RWPE2 (cell line): ENCODE data around the gene LBHD1.

Experiments used
- ATAC-seq: fragments of 200-7000 bp; cut with Tn5 transposase; 3 replicates; pipeline ENCODE4 v1.9.1; 2021; ENCODE audit warnings: low read depth
- DNase-seq: peaks from one replicate; pipeline ENCODE4 v3.0.0-alpha.2; 2020; ENCODE audit warnings: low spot score
- H3K27ac ChIP-seq: fragments of 450-650 bp; 2 replicates; pipeline ENCODE4 v1.5.1; 2017; ENCODE audit warnings: mild to moderate bottlenecking; ENCODE audit not compliant: poor library complexity, severe bottlenecking
- H3K27me3 ChIP-seq: fragments of 250-450 bp; sonication (Bioruptor Pico); 2 replicates; pipeline ENCODE4 v1.5.1; 2021; ENCODE audit warnings: mild to moderate bottlenecking, moderate library complexity; ENCODE audit not compliant: insufficient read depth, poor library complexity, severe bottlenecking
- H3K36me3 ChIP-seq: fragments of 250-450 bp; sonication (Bioruptor Pico); 2 replicates; pipeline ENCODE4 v1.5.1; 2020; ENCODE audit warnings: low read depth, mild to moderate bottlenecking, moderate library complexity
- H3K4me1 ChIP-seq: fragments of 250-450 bp; sonication (Bioruptor Pico); 2 replicates; pipeline ENCODE4 v1.5.1; 2021; ENCODE audit warnings: mild to moderate bottlenecking, moderate library complexity; ENCODE audit not compliant: insufficient read depth, poor library complexity, severe bottlenecking
- H3K4me3 ChIP-seq: fragments of 250-450 bp; sonication (Bioruptor Pico); 2 replicates; pipeline ENCODE4 v1.5.1; 2021; ENCODE audit warnings: mild to moderate bottlenecking, moderate library complexity; ENCODE audit not compliant: severe bottlenecking
- H3K9me3 ChIP-seq: fragments of 250-450 bp; sonication (Bioruptor Pico); 2 replicates; pipeline ENCODE4 v1.5.1; 2021; ENCODE audit warnings: mild to moderate bottlenecking, moderate library complexity; ENCODE audit not compliant: severe bottlenecking
- TF ChIP-seq, protein P1 (sequence below): fragments of 450-650 bp; IDR thresholded peaks from one replicate; pipeline ENCODE4 v1.5.1; 2017; ENCODE audit warnings: mild to moderate bottlenecking, moderate library complexity; ENCODE audit not compliant: poor library complexity, severe bottlenecking

LBHD1 gene

DNA sequence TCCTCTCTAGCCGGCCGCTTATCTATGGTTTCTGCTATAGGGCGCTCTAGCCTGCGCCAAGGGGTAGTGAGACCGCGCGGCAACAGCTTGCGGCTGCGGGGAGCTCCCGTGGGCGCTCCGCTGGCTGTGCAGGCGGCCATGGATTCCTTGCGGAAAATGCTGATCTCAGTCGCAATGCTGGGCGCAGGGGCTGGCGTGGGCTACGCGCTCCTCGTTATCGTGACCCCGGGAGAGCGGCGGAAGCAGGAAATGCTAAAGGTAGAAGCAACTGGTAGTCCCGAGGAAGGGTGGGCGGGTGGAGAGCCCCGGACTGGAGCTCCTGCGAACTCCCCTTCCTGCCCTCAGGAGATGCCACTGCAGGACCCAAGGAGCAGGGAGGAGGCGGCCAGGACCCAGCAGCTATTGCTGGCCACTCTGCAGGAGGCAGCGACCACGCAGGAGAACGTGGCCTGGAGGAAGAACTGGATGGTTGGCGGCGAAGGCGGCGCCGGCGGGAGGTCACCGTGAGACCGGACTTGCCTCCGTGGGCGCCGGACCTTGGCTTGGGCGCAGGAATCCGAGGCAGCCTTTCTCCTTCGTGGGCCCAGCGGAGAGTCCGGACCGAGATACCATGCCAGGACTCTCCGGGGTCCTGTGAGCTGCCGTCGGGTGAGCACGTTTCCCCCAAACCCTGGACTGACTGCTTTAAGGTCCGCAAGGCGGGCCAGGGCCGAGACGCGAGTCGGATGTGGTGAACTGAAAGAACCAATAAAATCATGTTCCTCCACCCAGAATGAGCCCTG, at the start of gene LBHD1, which contains the start of gene UQCC3:
LBHD1 (minus strand) TSS at position 660 of the 782 bp plus-strand sequence. CDS start 2,236 bp downstream, outside the sequence.
UQCC3 (plus strand) TSS at position 66 of the 782 bp plus-strand sequence; CDS start at position 139, 73 bp downstream.
- peak; percentile 78 for DNase-seq
- Histone ChIP-seq H3K9me3 (no peaks in the 10 kb centered on the region), H3K36me3 (peaks cover 46% of the 10 kb centered on the region), H3K4me1 (peaks cover 9% of the 10 kb centered on the region), H3K27ac (peak within 1 kb of the TSS; percentile 86), H3K27me3 (no peaks in the 10 kb centered on the region), H3K4me3 (peak within 1 kb of the TSS; percentile 71)
- peak; percentile 81 for ATAC-seq
- TF ChIP-seq, protein P1, sequence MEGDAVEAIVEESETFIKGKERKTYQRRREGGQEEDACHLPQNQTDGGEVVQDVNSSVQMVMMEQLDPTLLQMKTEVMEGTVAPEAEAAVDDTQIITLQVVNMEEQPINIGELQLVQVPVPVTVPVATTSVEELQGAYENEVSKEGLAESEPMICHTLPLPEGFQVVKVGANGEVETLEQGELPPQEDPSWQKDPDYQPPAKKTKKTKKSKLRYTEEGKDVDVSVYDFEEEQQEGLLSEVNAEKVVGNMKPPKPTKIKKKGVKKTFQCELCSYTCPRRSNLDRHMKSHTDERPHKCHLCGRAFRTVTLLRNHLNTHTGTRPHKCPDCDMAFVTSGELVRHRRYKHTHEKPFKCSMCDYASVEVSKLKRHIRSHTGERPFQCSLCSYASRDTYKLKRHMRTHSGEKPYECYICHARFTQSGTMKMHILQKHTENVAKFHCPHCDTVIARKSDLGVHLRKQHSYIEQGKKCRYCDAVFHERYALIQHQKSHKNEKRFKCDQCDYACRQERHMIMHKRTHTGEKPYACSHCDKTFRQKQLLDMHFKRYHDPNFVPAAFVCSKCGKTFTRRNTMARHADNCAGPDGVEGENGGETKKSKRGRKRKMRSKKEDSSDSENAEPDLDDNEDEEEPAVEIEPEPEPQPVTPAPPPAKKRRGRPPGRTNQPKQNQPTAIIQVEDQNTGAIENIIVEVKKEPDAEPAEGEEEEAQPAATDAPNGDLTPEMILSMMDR: no peak

DNA sequence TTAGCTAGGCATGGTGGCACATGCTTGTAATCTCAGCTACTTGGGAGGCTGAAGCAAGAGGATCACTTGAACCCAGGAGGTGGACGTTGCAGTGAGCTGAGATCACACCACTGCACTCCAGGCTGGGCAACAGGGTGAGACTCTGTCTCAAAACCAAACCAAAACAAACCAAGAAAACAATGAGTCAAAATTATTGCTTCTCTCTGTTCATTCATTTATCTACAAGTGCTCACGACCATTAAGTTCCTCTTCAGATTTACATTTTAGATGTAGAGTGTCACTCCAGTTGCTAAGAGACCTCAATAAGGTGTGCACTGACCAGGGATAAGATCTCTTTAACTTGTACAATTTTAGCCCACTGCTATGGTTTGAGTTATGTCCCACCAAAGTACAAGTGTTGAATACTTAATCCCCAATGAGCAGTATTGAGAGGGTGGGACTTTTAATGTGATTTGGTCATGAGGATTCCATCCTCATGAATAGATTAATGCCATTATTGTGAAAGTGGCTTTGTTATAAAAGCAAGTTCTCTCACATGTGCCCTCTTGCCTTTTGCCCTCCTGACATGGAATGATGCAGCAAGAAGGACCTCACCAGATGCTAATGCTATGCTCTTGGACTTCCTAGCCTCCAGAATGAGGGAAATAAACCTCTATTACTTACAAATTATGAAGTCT, 47.4 kb upstream of the LBHD1 start:
- H3K4me3 ChIP-seq: no peak overlapping the region
- no peaks in the 10 kb centered on the region for H3K27me3 ChIP-seq
- ATAC-seq (no peak), DNase-seq (no peak)
- TF ChIP-seq, protein P1: no peak
- peaks cover 2% of the 10 kb centered on the region for H3K4me1 ChIP-seq
- peaks cover 97% of the 10 kb centered on the region for H3K36me3 ChIP-seq
- no peaks in the 10 kb centered on the region for H3K9me3 ChIP-seq
- H3K27ac ChIP-seq: no peak overlapping the region

DNA sequence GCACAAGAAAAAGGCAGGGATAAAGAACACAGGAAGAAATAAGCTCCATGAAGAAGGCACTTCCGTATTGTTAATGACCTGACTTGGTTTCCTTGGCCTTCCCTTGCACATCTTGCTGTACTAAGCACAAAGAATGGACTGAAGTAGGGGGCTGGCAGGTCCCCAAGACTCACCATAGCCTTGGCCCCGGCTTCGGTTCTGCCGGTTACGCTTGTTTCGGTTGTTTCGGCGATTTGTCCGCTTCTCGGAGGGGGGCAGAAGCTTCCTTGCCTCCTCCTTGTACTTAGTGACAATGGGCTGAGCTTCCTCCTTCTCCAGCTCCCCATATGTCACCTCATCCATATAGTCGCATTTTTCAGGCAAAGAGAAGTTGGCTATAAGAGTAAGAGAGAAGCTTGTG, 44.7 kb upstream of the LBHD1 start:
- Histone ChIP-seq H3K4me1 (no peaks in the 10 kb centered on the region), H3K27ac (no peak overlapping the region)
- ATAC-seq: no peak

DNA sequence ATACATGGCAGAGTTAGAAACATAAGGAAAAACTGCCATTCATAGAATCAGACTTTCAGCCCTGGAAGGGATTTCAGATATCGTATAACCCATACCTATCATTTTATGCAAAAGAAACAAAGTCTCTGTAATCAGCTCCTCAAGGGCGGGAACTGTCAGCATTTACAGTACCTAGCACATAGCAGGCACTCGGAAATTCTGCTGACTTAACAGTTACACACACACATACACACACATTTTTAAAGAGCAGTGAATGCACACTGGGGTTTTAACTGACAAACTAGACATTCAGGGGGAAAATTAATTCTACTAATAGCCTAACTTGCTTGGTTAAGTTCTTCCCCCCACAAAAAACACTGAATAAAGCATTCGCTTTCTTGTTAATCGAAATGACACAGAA, 44.1 kb upstream of the LBHD1 start:
- no peak overlapping the region for H3K27ac ChIP-seq
- no peak for DNase-seq
- H3K36me3 ChIP-seq: peaks cover 92% of the 10 kb centered on the region
- H3K9me3 ChIP-seq: no peaks in the 10 kb centered on the region
- TF ChIP-seq, protein P1: no peak
- H3K4me3 ChIP-seq: no peak overlapping the region
- no peaks in the 10 kb centered on the region for H3K4me1 ChIP-seq
- no peak for ATAC-seq
- H3K27me3 ChIP-seq: no peaks in the 10 kb centered on the region

More for the DNA sequence above, 44.7 kb upstream of the LBHD1 start:
- H3K9me3 ChIP-seq: no peaks in the 10 kb centered on the region
- H3K27me3 ChIP-seq: no peaks in the 10 kb centered on the region
- TF ChIP-seq, protein P1: no peak
- peaks cover 92% of the 10 kb centered on the region for H3K36me3 ChIP-seq
- no peak overlapping the region for H3K4me3 ChIP-seq
- no peak for DNase-seq
